Measurements from ENCODE around the gene SMYD3. TPM values are rescaled to one million over a fixed set of nuclear protein-coding genes. Genes with fewer than 3 reads are reported as not detected.

SMYD3 gene
- total RNA-seq, 2 donors from 2014 or later, result 8.8 to 19.0 TPM

- no peaks in the 10 kb centered on the region for H3K27me3 ChIP-seq (replicated peaks; ENCODE audit: insufficient read depth)
- no peak for TF ChIP-seq CTCF (IDR thresholded peaks at IDR 0.05)
- DNase-seq (ENCODE audit: low spot score), result no peak
- no peaks in the 10 kb centered on the region for H3K9me3 ChIP-seq
- no peak overlapping the region for H3K4me3 ChIP-seq
- no peaks in the 10 kb centered on the region for H3K4me1 ChIP-seq (ENCODE audit: control insufficient read depth in 1 of 2, low read depth in 2 of 2)
- no peak for ATAC-seq (ENCODE audit: insufficient number of reproducible peaks, low FRiP score, low read depth)
- H3K36me3 ChIP-seq, result no peaks in the 10 kb centered on the region
- no peak overlapping the region for H3K27ac ChIP-seq
These were observed 648.2 kb downstream of the SMYD3 start for GRCh38 chr1:245858722-245859492.

GRCh38 chr1:245858022-245858721 lies 648.9 kb downstream of the SMYD3 start:
- Histone ChIP-seq H3K4me3 (no peak overlapping the region), H3K36me3 (no peaks in the 10 kb centered on the region), H3K27me3 (replicated peaks; ENCODE audit: insufficient read depth) (no peaks in the 10 kb centered on the region), H3K9me3 (no peaks in the 10 kb centered on the region), H3K4me1 (ENCODE audit: control insufficient read depth in 1 of 2, low read depth in 2 of 2) (no peaks in the 10 kb centered on the region), H3K27ac (no peak overlapping the region)
- ATAC-seq (ENCODE audit: insufficient number of reproducible peaks, low FRiP score, low read depth) (no peak), DNase-seq (ENCODE audit: low spot score) (no peak)
- no peak for TF ChIP-seq CTCF (IDR thresholded peaks at IDR 0.05)

- Histone ChIP-seq H3K9me3 (no peaks in the 10 kb centered on the region), H3K4me3 (no peak overlapping the region), H3K27me3 (replicated peaks; ENCODE audit: insufficient read depth) (no peaks in the 10 kb centered on the region), H3K4me1 (ENCODE audit: control insufficient read depth in 1 of 2, low read depth in 2 of 2) (no peaks in the 10 kb centered on the region), H3K27ac (no peak overlapping the region), H3K36me3 (no peaks in the 10 kb centered on the region)
- no peak for TF ChIP-seq CTCF (IDR thresholded peaks at IDR 0.05)
- DNase-seq (ENCODE audit: low spot score) (no peak), ATAC-seq (ENCODE audit: insufficient number of reproducible peaks, low FRiP score, low read depth) (no peak)
These were observed 650.0 kb downstream of the SMYD3 start for GRCh38 chr1:245856944-245857531.

GRCh38 chr1:245855846-245856730 lies 651.0 kb downstream of the SMYD3 start:
- Histone ChIP-seq H3K4me3 (no peak overlapping the region), H3K9me3 (no peaks in the 10 kb centered on the region), H3K27me3 (replicated peaks; ENCODE audit: insufficient read depth) (no peaks in the 10 kb centered on the region), H3K4me1 (ENCODE audit: control insufficient read depth in 1 of 2, low read depth in 2 of 2) (no peaks in the 10 kb centered on the region), H3K36me3 (no peaks in the 10 kb centered on the region), H3K27ac (no peak overlapping the region)
- ATAC-seq (ENCODE audit: insufficient number of reproducible peaks, low FRiP score, low read depth) (no peak), DNase-seq (ENCODE audit: low spot score) (no peak)
- TF ChIP-seq CTCF (IDR thresholded peaks at IDR 0.05), result no peak
